ENCODE measurements around the gene RFX8. TPM values are rescaled to one million over a fixed set of nuclear protein-coding genes. Genes with fewer than 3 reads are reported as not detected.

RFX8 gene
- total and polyA plus RNA-seq, 2 of the 8 experiments (the other 6 are each of a cell fraction or from before 2014, with no cell fraction given) = 0.60 to 0.97 TPM

DNA sequence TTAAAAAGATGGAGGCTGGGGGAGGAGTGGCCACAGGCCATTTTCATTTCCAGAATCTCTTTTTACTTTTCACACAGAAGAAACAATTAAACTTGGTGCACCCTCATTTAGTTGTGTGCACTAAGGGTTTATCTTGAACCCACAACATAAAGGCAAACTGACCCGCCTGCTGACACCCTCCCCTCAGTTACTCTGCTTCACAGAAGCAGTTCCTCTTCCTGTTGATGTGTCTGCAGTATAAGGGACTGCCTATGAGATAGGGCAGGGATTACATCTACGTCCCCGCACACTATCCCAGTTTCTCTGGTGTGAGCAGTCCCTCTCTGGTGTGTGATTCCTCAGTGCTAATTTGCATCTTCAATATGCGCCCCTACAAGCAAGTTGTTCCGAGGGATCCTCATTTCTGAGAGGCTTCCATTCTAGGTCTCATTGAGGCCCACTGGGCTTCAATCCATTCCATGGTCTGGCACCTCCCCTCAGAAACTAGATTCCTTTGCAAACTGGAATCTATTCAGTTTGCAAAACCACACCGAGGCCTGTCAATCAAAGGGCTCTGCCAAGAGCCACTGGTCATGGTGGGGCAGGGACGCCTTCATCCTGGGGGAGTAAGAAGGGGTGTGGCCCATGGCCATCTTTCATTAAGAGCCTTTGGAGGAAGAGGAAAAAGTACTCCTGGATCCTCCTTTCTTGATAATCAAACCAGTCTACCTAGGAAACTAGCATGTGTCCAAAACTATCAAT is 99.9 kb downstream of the RFX8 start:
- TF ChIP-seq ASH2L (IDR thresholded peaks at IDR 0.05; ENCODE audit: low read length) (no peak), GABPA (IDR thresholded peaks at IDR 0.05; ENCODE audit: borderline replicate concordance, insufficient read depth, low read length) (no peak), MAFK (IDR thresholded peaks at IDR 0.05; ENCODE audit: low read depth, low read length) (no peak)
- H3K4me3 ChIP-seq (ENCODE audit: extremely low read depth in 1 of 4, insufficient read depth in 2 of 4, low read depth in 3 of 4, low read length in 4 of 4) = no peak overlapping the region
- no peaks in the 10 kb centered on the region for H3K23me2 ChIP-seq (ENCODE audit: low read depth, low read length)
- H4K5ac ChIP-seq (ENCODE audit: insufficient read length, low read depth, low read length) = no peak overlapping the region
- no peak overlapping the region for H3K9ac ChIP-seq (replicated peaks in 1 of 4; ENCODE audit: extremely low read depth in 1 of 4, low read depth in 3 of 4, low read length in 3 of 4)
- no peaks in the 10 kb centered on the region for H3K27me3 ChIP-seq (replicated peaks in 1 of 4; ENCODE audit: control insufficient read depth in 3 of 4, extremely low read depth in 1 of 4, insufficient read depth in 3 of 4, low read length in 3 of 4)
- H4K91ac ChIP-seq (replicated peaks; ENCODE audit: insufficient read length, low read length) = no peak overlapping the region
- H3K79me1 ChIP-seq (ENCODE audit: low read depth, low read length) = no peaks in the 10 kb centered on the region
- H3K36me3 ChIP-seq (ENCODE audit: control insufficient read depth in 2 of 4, insufficient read depth in 4 of 4, low read length in 3 of 4) = no peaks in the 10 kb centered on the region
- H3K56ac ChIP-seq (replicated peaks; ENCODE audit: insufficient read length, low read depth, low read length) = no peak overlapping the region
- H2BK5ac ChIP-seq (ENCODE audit: low read depth, low read length) = no peak overlapping the region
- H2AK5ac ChIP-seq (ENCODE audit: low read depth, low read length) = no peak overlapping the region
- 86% methylated on average over 7 of the region's 7 CpGs; no CpG with 5 or more reads in 1 of the 2 experiments for WGBS, 2 experiments (ENCODE audit: extremely low coverage in 1 of 2, insufficient coverage in 1 of 2, insufficient read length in 1 of 2, insufficient replicate concordance in 2 of 2, low coverage in 1 of 2, low lambda C conversion rate in 2 of 2, missing lambda C conversion rate in 1 of 2)
- no peak overlapping the region for H3K4ac ChIP-seq (replicated peaks; ENCODE audit: insufficient read length, low read depth, low read length)
- H3K14ac ChIP-seq (ENCODE audit: insufficient read length) = no peak overlapping the region
- H3K23ac ChIP-seq (ENCODE audit: insufficient read length) = no peak overlapping the region
- H3K18ac ChIP-seq (ENCODE audit: extremely low read depth, low read length) = no peak overlapping the region
- no peak overlapping the region for H2BK20ac ChIP-seq (ENCODE audit: low read length)
- no peak overlapping the region for H2BK120ac ChIP-seq (replicated peaks; ENCODE audit: low read depth, low read length)
- 0 out of 4 replicates have a peak, but pooled peaks cover 0 to 5% of the 10 kb centered on the region in 2 experiments for H3K9me3 ChIP-seq (ENCODE audit: insufficient read depth in 2 of 2, low read depth in 1 of 2, low read length in 1 of 2)
- no peak for FAIRE-seq
- H3K27ac ChIP-seq (ENCODE audit: low read depth, low read length) = no peak overlapping the region
- no peaks in the 10 kb centered on the region for H3K79me2 ChIP-seq (ENCODE audit: control insufficient read depth in 1 of 2, insufficient read depth in 2 of 2, low read length in 2 of 2)
- DNase-seq (ENCODE audit: low read depth in 1 of 2, low spot score in 2 of 2) = no peak
- no peak overlapping the region for H3K4me2 ChIP-seq (ENCODE audit: insufficient read depth in 1 of 2, low read depth in 2 of 2, low read length in 2 of 2)
- no peak overlapping the region for H2BK12ac ChIP-seq (ENCODE audit: low read depth, low read length)
- no peaks in the 10 kb centered on the region for H4K20me1 ChIP-seq (replicated peaks in 1 of 2; ENCODE audit: control insufficient read depth in 1 of 2, insufficient read depth in 2 of 2, low read length in 2 of 2)
- ChIA-PET POLR2A (ENCODE audit: partially characterized antibody) (no interaction called here), CTCF (ENCODE audit: partially characterized antibody) (interaction anchor here (1.3 to 2.0 kb wide), 5 partner anchors 11 to 34 kb away, joined by 3 to 9 read pairs (median 7); partner anchors contain the start of gene CREG2)
- H2AFZ ChIP-seq (ENCODE audit: low read length) = no peak overlapping the region
- H3K4me1 ChIP-seq (replicated peaks in 1 of 4; ENCODE audit: control insufficient read depth in 3 of 4, insufficient read depth in 4 of 4, low read length in 3 of 4) = no peaks in the 10 kb centered on the region; a peak in 1 of 7 replicates
- H4K8ac ChIP-seq (ENCODE audit: extremely low read depth, insufficient read depth, low read length) = no peak overlapping the region
- H2BK15ac ChIP-seq (ENCODE audit: low read length) = no peak overlapping the region

All from H1 (cell line).